Measurements from ENCODE around the gene DOK4.

DNA sequence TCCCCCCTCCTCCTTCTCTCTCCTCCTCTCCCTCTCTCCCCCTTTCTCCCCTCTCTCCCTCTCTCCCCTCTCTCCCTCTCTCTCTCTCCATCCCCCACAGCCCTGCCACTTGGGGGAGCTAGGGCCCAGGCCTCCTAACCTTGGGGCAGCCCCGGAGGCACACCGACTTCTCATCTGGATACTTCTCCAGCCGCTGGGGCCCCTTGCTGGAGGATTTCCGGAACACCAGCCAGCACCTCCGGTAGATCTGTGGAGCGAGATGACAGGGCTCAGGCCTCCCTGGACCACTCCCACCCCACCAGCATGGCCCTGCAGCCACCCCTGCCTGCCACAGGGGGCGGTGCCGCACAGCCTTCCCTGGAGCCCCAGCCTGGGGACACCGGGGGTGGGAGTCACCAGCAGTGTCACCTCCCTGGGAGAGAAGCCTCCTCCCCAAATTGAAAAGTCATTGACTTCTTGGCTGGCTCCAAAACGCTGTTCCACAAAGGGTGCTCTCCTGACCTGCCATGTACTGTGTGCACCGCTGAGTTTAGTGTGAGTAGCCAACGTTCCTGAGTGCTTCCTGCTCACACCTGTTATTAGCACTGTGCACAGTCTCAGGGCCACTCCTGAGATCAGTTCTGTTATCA, 10.5 kb downstream of the DOK4 start:
- TF ChIP-seq, protein P1, sequence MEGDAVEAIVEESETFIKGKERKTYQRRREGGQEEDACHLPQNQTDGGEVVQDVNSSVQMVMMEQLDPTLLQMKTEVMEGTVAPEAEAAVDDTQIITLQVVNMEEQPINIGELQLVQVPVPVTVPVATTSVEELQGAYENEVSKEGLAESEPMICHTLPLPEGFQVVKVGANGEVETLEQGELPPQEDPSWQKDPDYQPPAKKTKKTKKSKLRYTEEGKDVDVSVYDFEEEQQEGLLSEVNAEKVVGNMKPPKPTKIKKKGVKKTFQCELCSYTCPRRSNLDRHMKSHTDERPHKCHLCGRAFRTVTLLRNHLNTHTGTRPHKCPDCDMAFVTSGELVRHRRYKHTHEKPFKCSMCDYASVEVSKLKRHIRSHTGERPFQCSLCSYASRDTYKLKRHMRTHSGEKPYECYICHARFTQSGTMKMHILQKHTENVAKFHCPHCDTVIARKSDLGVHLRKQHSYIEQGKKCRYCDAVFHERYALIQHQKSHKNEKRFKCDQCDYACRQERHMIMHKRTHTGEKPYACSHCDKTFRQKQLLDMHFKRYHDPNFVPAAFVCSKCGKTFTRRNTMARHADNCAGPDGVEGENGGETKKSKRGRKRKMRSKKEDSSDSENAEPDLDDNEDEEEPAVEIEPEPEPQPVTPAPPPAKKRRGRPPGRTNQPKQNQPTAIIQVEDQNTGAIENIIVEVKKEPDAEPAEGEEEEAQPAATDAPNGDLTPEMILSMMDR (IDR thresholded peaks at IDR 0.05; ENCODE audit: low read depth, low read length): peak; percentile 51
- TF ChIP-seq POLR2A (IDR thresholded peaks at IDR 0.05; ENCODE audit: extremely low read depth, insufficient read length): no peak

Data from NB4 (cell line).